A549 (cell line): ENCODE data around the gene NDUFA11.

Experiments used
- CBX2 ChIP-seq: fragments of 200-600 bp; sonication (generic); IDR thresholded peaks from 2 replicates; pipeline ENCODE4 v1.6.1; 2016; ENCODE audit warnings: low read depth, mild to moderate bottlenecking, borderline replicate concordance
- HOXB13 ChIP-seq: fragments of 250-450 bp; sonication (Bioruptor Pico); IDR thresholded peaks from 2 replicates; pipeline ENCODE4 v1.5.0; 2020; ENCODE audit warnings: low read depth, mild to moderate bottlenecking, moderate library complexity
- KDM1A ChIP-seq: fragments of 200-600 bp; sonication (generic); IDR thresholded peaks from 2 replicates; pipeline ENCODE4 v1.6.1; 2016; ENCODE audit warnings: low read depth, mild to moderate bottlenecking
- MAZ ChIP-seq: fragments of 150-350 bp; IDR thresholded peaks from 2 replicates; pipeline ENCODE4 v1.6.1; 2014; ENCODE audit warnings: antibody characterized with exemption, low read depth, low read length, borderline replicate concordance
- POLR2A ChIP-seq: IDR thresholded peaks from 2 replicates; pipeline ENCODE4 v1.6.1; 2012; ENCODE audit warnings: mild to moderate bottlenecking, low read length
- TF ChIP-seq, protein P1 (sequence below): fragments of >200 bp; sonication (Bioruptor Twin); formaldehyde crosslinking; IDR thresholded peaks from 3 replicates; pipeline ENCODE4 v1.5.1; 2016
- TF ChIP-seq, protein P2 (sequence below): fragments of 200-600 bp; sonication (generic); IDR thresholded peaks from 2 replicates; pipeline ENCODE4 v1.6.1; 2016; ENCODE audit warnings: antibody characterized with exemption, mild to moderate bottlenecking, moderate library complexity

GRCh38 chr19:5933391-5934068, 29.9 kb upstream of the NDUFA11 start:
- TF ChIP-seq POLR2A, result no peak
- TF ChIP-seq, protein P1, sequence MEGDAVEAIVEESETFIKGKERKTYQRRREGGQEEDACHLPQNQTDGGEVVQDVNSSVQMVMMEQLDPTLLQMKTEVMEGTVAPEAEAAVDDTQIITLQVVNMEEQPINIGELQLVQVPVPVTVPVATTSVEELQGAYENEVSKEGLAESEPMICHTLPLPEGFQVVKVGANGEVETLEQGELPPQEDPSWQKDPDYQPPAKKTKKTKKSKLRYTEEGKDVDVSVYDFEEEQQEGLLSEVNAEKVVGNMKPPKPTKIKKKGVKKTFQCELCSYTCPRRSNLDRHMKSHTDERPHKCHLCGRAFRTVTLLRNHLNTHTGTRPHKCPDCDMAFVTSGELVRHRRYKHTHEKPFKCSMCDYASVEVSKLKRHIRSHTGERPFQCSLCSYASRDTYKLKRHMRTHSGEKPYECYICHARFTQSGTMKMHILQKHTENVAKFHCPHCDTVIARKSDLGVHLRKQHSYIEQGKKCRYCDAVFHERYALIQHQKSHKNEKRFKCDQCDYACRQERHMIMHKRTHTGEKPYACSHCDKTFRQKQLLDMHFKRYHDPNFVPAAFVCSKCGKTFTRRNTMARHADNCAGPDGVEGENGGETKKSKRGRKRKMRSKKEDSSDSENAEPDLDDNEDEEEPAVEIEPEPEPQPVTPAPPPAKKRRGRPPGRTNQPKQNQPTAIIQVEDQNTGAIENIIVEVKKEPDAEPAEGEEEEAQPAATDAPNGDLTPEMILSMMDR, result no peak
- TF ChIP-seq KDM1A, result no peak
- TF ChIP-seq, protein P2, sequence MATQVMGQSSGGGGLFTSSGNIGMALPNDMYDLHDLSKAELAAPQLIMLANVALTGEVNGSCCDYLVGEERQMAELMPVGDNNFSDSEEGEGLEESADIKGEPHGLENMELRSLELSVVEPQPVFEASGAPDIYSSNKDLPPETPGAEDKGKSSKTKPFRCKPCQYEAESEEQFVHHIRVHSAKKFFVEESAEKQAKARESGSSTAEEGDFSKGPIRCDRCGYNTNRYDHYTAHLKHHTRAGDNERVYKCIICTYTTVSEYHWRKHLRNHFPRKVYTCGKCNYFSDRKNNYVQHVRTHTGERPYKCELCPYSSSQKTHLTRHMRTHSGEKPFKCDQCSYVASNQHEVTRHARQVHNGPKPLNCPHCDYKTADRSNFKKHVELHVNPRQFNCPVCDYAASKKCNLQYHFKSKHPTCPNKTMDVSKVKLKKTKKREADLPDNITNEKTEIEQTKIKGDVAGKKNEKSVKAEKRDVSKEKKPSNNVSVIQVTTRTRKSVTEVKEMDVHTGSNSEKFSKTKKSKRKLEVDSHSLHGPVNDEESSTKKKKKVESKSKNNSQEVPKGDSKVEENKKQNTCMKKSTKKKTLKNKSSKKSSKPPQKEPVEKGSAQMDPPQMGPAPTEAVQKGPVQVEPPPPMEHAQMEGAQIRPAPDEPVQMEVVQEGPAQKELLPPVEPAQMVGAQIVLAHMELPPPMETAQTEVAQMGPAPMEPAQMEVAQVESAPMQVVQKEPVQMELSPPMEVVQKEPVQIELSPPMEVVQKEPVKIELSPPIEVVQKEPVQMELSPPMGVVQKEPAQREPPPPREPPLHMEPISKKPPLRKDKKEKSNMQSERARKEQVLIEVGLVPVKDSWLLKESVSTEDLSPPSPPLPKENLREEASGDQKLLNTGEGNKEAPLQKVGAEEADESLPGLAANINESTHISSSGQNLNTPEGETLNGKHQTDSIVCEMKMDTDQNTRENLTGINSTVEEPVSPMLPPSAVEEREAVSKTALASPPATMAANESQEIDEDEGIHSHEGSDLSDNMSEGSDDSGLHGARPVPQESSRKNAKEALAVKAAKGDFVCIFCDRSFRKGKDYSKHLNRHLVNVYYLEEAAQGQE, result no peak
- no peak for TF ChIP-seq HOXB13 (CRISPR knock-in tag)
- no peak for TF ChIP-seq MAZ
- TF ChIP-seq CBX2, result no peak
